ENCODE results near the gene RESF1.

Gene RESF1

DNA sequence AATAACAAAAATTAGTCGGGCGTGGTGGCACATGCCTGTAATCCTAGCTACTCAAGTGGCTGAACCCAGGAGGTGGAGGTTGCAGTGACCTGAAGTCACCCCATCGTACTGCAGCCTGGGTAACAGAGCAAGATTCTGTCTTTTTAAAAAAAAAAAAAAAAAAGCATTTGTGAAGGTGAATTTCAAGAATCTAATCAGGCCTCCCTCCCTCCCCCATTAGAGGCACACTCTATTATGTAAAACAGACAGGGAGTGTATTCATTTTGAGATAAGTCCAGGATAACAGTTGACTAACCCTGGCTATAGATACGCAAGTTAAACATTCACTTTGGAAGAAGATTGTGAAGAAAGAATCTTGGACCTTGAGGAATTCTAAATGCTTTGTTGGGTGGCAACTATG, 2.9 kb downstream of the RESF1 start:
- DNase-seq: no peak

DNA sequence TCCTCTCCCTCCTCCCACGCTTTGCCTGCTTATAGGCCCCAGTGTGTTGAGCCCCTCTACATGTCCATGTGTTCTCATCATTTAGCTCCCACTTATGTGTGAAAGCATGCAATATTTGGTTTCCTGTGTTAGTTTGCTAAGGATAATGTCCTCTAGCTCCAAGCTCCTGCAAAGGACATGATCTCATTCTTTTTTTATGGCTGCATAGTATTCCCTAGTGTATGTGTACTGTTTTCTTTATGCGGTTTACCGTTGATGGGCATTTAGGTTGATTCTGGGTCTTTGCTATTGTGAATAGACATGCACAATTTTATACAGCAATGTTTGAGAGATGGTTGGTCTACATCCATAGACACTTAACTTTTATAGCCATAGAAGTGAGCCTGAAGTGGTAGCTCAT, 5.1 kb downstream of the RESF1 start:
- DNase-seq: no peak

DNA sequence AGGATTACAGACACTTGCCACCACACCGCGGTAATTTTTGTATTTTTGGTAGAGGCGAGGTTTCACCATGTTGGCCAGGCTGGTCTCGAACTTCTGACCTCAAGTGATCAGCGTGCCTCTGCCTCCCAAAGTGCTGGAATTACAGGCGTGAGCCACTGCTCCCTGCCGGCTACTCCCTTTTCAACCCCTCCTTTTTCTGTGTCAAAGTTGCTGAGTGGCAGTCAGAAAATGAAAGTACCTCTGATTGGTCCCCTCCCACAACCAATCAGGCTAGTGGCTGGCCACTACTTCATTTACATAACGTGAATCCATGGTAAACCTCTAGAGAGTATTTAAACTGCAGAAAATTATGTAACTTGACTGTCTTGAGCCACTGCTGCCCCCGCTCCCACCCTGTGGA, 5.9 kb downstream of the RESF1 start:
- DNase-seq: no peak

DNA sequence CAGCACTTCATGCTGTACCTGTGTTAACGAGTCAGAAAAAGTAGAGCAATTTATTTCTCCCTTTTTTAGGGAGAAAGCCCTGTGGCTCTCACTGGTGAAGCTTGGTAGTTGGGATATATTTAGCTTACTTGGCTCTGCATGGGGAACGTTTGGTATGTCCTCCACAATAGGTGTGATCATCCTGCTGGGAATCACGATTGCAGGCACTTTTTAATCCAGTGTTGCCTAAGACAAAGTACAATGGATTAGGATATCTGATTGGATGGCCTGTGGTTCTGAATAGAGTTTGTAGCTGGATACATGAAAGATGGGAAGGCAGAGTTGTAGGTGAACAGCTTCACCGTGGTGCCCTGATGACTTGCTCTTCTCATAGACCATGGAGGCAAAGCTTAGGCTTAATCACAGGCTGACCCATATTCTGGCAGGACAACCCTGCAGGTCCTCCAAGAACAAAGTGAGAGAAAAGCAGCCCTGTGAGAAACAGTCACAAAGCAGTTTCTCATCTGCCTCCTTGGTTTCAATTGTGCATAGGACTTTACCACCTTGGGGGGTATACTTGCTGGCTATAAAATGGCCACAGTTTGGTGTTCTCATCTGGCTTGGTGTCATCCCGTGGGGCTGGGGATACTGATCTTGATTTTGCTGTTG, 7.5 kb downstream of the RESF1 start:
- DNase-seq: no peak

DNA sequence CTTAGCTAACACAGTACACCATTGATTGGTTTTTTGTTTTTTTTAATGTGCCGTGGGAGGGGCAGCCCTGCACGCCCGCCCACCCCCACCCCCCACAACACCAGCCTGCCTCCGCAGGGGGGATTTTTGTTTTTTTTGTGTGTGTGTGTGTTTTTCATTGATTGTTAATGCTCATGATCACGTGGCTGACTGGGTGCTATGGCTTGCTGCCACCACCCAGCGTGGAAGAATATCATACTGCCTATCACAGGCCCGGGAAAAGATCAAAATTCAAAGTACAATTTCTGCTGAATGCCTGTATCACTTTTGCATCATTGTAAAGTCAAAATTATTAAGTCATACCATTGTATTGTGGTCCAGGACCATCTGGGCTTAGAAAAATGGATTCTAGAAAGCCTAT, 8.3 kb downstream of the RESF1 start:
- no peak for DNase-seq

DNA sequence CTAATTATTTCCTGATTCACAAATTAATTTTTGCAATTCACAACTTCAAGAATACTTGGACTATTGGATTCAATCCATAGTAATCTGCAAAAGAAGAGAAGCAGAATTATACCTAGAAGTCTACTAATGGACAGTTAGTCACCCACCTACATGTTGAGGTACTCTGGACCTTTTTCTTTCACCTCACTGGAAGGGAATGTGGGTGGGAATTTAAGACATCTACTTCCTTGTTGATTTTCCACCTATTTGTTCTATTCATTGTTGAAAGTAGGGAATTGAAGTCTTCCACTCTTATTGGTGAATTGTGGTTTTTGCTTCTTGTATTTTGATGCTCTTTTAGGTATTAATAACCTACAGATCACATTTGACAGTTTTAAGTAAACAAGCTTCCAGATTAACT, 11.0 kb downstream of the RESF1 start:
- no peak for DNase-seq

DNA sequence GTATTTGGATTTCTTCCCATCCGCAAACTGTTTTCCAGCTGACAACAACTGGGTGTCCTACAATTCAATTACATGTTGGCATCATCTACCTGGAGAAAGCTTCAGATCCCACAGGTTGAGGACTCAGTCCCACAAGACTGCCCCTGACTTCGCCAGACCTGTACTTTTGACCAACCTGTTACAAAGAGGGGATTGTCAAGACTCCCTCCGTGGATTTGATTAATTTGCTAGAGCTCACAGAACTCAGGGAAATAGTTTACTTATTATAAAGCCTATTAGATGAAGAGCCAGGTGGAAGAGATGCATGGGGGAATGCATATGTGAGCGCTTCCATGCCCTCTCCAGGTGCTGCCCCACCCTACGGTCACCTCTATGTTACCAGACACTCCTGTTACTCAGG, 14.6 kb downstream of the RESF1 start:
- no peak for DNase-seq

DNA sequence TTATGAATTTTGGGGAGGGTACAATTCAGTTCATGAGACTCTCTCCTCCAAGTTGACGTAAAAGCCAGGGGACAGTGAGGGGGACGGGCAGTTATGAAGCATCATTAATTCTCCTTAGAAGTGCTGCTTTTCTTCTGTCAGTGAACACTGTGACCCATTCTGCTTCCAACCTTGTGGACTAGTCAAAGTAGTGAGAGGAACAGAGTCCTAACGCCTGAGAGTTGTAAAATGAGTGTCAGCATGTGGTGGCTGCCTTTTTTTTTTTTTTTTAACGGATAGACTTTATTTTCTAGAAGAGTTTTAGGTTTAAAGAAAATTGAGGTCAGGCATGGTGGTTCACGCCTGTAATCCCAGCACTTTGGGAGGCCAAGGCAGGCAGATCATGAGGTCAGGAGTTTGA, 15.5 kb downstream of the RESF1 start:
- DNase-seq: no peak

DNA sequence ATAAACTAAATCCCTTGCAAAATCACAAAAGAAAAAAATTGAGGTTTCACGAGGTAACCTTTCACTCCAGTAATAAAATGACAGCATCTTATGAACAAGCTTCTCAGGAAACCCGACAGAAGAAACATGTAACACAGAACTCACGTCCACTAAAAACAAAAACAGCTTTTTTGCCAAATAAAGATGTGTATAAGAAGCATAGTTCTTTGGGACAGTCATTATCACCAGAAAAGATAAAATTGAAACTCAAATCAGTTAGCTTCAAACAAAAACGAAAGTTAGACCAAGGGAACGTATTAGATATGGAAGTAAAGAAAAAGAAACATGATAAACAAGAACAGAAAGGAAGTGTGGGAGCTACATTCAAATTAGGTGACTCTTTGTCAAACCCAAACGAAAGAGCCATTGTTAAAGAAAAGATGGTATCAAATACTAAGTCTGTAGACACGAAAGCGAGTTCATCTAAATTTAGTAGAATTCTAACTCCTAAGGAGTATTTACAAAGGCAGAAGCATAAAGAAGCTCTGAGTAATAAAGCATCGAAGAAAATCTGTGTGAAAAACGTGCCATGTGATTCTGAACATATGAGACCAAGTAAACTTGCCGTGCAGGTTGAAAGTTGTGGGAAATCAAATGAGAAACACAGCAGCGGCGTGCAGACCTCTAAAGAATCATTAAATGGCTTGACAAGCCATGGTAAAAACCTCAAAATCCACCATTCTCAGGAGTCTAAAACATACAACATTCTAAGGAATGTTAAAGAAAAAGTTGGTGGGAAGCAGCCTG, 25.8 kb downstream of the RESF1 start:
- DNase-seq: no peak

DNA sequence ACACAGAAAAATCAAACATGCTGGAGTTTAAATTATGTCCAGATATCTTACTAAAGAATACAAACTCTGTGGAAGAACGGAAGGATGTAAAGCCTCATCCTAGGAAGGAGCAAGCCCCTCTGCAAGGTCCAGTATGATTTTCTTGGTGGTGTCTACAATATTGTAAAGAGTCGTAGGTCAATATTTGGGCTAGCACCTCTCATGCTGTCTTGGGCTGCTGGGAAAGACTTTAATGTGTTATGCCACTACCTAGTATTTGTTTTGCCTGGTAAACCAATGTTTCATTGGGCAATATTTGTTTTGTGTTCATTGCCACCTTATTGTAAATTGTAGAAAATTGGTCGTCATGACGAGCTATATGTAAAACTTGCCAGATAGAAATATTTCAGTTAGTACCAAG, 26.6 kb downstream of the RESF1 start:
- DNase-seq: no peak

DNA sequence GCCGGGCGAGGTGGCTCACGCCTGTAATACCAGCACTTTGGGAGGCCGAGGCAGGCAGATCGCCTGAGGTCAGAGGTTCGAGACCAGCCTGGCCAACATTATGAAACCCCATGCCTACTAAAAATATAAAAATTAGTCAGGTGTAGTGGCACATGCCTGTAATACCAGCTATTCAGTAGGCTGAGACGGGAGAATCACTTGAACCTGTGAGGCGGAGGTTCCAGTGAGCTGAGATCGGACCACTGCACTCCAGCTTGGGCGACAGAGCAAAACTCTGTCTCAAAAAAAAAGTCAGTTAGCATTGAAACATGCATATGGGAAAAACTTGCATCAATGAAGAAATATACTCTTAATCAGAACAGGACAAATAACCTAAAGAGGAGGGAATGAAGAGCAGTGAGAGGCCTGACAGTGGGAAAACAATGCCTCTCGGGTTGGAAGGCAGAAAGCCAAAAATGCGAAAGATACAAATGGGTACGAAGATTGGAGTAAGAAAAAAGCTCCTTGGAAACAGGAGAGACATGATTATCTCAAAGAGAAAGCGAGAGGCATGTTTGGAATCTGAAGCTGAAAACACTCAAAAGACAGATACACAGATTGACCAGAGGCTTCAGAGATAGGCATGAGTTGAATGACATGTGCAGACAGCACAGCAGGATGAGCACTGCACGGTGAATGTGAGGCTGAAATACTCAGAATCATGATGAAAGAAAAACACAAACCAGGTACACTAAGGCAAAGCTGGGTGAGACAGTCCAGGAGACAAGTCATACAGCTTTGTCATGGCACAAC, 30.6 kb downstream of the RESF1 start:
- peak; percentile 4 for DNase-seq

DNA sequence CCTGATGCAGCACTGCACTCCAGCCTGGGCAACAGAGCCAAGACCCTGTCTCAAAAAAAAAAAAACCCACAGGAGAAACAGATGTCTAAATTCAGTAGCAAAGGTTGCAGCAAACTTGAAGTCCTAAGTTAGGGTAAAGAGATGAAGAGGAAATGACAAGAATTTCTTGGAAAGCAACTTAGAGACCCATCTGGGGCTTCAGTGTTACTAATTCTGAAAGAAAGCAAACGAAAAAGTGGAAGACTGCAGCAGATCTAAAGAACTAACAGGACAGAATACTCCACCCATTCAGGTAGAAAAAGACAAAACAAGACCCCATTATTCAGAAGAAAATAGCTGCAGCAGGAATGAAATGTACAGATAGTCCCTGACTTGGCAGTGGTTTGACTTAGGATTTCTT, 31.9 kb downstream of the RESF1 start:
- DNase-seq: no peak

DNA sequence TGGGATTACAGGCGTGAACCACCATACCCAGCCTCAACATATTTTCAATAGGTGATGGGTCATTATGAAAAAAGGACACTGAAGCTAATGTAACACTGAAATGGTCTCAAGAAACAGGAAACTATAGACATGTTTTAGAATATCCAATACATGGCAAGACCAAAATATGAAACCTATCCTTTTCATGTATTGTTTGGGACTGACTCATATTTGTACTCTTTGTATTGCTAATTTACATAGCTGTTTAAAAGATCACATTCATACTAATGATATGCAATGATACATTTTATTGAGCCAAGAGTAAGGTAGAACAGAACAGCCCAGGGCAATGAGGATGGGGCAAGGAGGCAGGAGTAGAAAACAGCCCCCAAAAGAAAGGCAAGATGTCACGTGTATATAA, 32.6 kb downstream of the RESF1 start:
- DNase-seq: no peak

DNA sequence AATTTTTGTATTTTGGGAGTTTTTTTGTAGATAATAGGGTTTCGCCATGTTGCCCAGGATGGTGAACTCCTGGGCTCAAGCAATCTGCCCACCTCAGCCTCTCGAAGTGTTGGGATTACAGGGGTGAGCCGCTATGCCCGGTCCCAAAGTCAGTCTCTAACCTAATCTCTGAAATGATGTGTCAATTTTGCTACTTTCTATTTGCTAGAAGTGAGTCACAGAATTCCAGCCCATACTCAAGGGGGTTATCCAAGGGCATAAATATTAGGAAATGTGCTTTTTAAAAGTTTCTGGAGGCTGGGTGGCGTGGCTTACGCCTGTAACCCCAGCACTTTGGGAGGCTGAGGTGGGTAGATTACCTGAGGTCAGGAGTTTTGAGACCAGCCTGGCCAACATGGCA, 40.5 kb downstream of the RESF1 start:
- DNase-seq: no peak

DNA sequence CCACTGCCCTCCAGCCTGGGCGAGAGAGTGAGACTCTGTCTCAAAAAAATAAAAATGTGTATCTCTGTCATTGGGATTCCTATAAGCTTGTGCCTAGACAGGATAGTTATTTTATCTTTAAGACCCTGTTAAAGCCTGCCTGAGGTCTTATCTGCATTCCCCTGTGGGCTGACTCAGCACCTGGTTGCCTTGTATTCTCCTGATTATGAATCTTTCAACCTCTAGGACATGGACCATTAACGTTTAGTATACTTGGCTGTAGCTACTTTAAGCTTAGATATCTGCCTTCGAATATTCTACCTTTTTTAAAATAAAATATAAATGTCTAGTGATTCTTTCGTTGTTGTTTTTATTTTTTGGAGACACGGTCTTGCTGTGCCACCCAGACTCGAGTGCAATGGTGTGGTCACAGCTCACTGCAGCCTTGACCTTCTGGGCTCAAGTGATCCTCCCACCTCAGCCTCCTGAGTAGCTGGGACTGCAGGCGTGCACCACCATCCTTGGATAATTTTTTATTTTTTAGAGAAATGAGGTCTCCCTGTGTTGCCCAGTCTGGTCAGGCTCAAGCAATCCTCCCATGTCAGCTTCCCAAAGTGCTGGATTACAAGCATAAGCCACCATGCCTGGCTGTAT, 41.3 kb downstream of the RESF1 start:
- no peak for DNase-seq

DNA sequence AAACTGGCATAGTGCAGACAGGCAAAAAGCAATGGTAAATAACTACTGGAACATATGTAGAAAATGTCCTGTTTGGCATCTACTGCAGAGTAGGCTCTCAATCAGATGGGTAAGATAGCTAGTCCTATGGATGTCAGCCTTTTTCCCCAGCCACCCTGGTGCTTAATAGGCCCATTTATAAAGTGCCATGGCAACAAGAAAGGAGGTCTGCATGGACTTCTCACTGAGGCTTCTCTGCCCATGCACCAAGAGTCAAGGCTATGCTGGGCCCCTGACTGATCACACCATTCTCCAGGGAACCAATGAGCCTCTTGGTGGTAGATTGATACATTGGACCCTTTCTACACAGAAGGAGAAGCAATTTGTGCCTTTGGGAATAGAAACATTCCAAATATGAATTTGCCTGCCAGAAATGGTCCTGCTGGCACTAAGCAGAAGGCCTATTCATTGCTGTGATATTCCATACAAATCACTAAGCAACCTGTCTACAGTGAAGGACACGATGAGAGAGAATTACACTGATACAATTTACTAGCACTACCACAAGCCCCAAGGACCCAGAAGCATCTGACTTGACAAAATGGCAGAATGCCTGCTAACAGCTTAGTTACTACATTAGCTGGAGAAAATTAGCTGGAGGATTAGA, 43.8 kb downstream of the RESF1 start:
- peak; percentile 43 for DNase-seq

DNA sequence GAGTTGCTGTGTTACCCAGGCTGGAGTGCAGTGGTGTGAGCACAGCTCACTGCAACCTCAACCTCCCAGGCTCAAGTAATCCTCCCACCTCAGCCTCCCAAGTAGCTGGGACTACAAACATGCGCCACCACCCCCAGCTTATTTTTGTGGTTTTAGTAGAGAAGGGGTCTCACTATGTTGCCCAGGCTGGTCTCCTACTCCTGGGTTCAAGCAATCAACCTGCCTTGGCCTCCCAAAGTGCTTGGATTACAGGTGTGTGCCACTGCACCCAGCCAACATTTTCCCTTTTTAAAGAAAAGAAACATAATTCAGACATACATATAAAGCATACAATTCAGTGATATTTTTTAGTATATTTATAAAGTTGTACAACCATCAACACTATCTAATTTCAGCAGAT, 44.4 kb downstream of the RESF1 start:
- DNase-seq: no peak

DNA sequence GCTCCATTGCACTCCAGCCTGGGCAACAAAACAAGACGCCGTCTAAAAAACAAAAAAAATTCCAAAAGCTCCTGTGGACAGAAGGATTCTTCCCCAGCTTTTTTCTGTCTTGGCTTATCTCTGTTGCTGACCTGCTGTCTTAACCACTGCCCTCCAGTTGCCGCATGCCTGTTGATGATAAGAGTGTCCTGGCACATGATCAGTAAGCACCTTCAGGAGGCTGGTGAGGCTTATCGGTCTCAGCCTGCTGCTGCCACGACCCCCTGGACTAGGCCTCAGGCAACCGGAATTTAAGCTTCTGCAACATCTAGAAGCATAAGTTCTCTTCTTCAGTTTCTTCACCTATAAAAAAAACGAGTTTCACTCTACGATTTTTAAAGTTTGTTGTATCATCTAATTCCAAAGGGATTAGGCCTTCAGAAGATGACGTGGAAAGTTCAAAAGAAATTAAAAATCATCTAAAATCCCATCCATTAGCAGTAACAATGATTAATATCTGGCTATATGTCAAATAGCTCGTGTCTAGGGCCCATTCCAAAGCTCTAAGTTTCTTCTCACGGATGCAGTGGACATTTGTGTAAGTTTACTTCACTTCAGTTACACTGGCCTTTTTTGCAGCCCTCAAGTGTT, 46.4 kb downstream of the RESF1 start:
- DNase-seq: no peak

Measured in fibroblast of upper back skin (primary cell).